Peyer's patch (tissue), 4 donors: Measurements from ENCODE around the gene MSTN. TPM values are rescaled to one million over a fixed set of nuclear protein-coding genes. Genes with fewer than 3 reads are reported as not detected.

Source experiments
- DNase-seq, 3 donors: peaks; one replicate each; pipeline ENCODE4 v3.0.0-alpha.2; 2017 to 2019
- H3K27ac ChIP-seq, 4 donors: fragments of 200-600 bp; sonication (generic); one replicate each; pipeline ENCODE4 v1.5.1; 2016 to 2019
- H3K27me3 ChIP-seq, 2 donors: fragments of 200-600 bp; sonication (generic); one replicate each; pipeline ENCODE4 v1.5.1; 2019
- H3K36me3 ChIP-seq, 3 donors: fragments of 200-600 bp; sonication (generic); one replicate each; pipeline ENCODE4 v1.5.1; 2016 to 2019
- H3K4me1 ChIP-seq, 4 donors: fragments of 200-600 bp; sonication (generic); one replicate each; pipeline ENCODE4 v1.5.1; 2016 to 2019
- H3K4me3 ChIP-seq, 4 donors: fragments of 200-600 bp; sonication (generic); 1 replicate in 3 of 4; 2 replicates in 1 of 4; pipeline ENCODE4 v1.5.1; 2016 to 2019; ENCODE audit warnings: mild to moderate bottlenecking in 1 of 4
- H3K9me3 ChIP-seq, 4 donors: fragments of 200-600 bp; sonication (generic); one replicate each; pipeline ENCODE4 v1.5.1; 2016 to 2019; ENCODE audit warnings: mild to moderate bottlenecking in 1 of 4
- POLR2A ChIP-seq, 2 donors: fragments of 450-650 bp; IDR thresholded peaks; one replicate each; pipeline ENCODE4 v1.5.1; 2017; ENCODE audit warnings: antibody characterized with exemption in 2 of 2, mild to moderate bottlenecking in 2 of 2, moderate library complexity in 2 of 2
- total RNA-seq, 4 donors: library from RNA; depleted of rRNA; stranded (reverse); fragments of >200 nt; gene quantifications; one replicate each; pipeline ENCODE4 v1.1.0, GENCODE V29; 2016
- TF ChIP-seq, protein P1 (sequence below), 6 experiments: fragments of 450-650 bp in 4 of 6; fragments of 200-600 bp in 2 of 6; sonication (generic) in 1 of 6; IDR thresholded peaks; one replicate each; pipeline ENCODE4 v1.5.1; 2017 to 2019; ENCODE audit warnings: antibody characterized with exemption in 6 of 6, mild to moderate bottlenecking in 3 of 6, moderate library complexity in 1 of 6

The MSTN gene
- total RNA-seq, 4 donors from 2014 or later = 0.70 TPM; not detected in 3

GRCh38 chr2:190094316-190094871 lies 31.9 kb upstream of the MSTN start:
- no peaks in the 10 kb centered on the region for H3K9me3 ChIP-seq
- H3K4me3 ChIP-seq = no peak overlapping the region
- DNase-seq = no peak
- H3K27ac ChIP-seq = no peak overlapping the region
- H3K36me3 ChIP-seq = no peaks in the 10 kb centered on the region
- H3K27me3 ChIP-seq = no peaks in the 10 kb centered on the region
- TF ChIP-seq POLR2A (IDR thresholded peaks at IDR 0.05) = no peak
- TF ChIP-seq, protein P1, sequence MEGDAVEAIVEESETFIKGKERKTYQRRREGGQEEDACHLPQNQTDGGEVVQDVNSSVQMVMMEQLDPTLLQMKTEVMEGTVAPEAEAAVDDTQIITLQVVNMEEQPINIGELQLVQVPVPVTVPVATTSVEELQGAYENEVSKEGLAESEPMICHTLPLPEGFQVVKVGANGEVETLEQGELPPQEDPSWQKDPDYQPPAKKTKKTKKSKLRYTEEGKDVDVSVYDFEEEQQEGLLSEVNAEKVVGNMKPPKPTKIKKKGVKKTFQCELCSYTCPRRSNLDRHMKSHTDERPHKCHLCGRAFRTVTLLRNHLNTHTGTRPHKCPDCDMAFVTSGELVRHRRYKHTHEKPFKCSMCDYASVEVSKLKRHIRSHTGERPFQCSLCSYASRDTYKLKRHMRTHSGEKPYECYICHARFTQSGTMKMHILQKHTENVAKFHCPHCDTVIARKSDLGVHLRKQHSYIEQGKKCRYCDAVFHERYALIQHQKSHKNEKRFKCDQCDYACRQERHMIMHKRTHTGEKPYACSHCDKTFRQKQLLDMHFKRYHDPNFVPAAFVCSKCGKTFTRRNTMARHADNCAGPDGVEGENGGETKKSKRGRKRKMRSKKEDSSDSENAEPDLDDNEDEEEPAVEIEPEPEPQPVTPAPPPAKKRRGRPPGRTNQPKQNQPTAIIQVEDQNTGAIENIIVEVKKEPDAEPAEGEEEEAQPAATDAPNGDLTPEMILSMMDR (IDR thresholded peaks at IDR 0.05) = no peak
- no peaks in the 10 kb centered on the region for H3K4me1 ChIP-seq

GRCh38 chr2:190093793-190094192 lies 31.3 kb upstream of the MSTN start:
- Histone ChIP-seq H3K9me3 (no peaks in the 10 kb centered on the region), H3K4me1 (no peaks in the 10 kb centered on the region), H3K27me3 (no peaks in the 10 kb centered on the region), H3K4me3 (no peak overlapping the region), H3K27ac (no peak overlapping the region), H3K36me3 (no peaks in the 10 kb centered on the region)
- DNase-seq = no peak
- TF ChIP-seq POLR2A (IDR thresholded peaks at IDR 0.05) = no peak
- TF ChIP-seq, protein P1 (IDR thresholded peaks at IDR 0.05) = no peak

DNA sequence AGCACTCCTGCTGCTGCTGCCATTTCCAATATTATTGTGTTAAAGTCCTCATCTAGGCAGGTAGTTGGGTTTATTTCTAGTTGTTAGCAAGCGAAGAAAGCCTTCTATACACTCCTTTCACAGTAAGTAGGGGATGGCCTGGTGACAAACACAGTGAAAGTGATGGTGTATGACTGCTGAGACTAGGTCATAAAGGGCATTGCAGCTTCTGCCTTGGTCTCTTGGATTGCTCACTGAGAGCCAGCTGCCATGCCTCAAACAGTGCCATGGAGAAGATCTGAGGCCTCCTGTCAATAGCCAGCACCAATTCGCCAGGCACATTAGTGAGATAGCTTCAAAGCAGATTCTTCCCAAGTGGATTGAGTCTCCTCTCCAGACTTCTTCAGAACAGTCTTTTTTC lies 27.6 kb upstream of the MSTN start:
- H3K4me3 ChIP-seq = no peak overlapping the region
- no peaks in the 10 kb centered on the region for H3K4me1 ChIP-seq
- no peak for TF ChIP-seq POLR2A (IDR thresholded peaks at IDR 0.05)
- TF ChIP-seq, protein P1 (IDR thresholded peaks at IDR 0.05) = no peak
- no peaks in the 10 kb centered on the region for H3K27me3 ChIP-seq
- DNase-seq = no peak
- H3K27ac ChIP-seq = no peak overlapping the region
- H3K9me3 ChIP-seq = no peaks in the 10 kb centered on the region
- H3K36me3 ChIP-seq = no peaks in the 10 kb centered on the region

- peak in 1 of 3 donors; percentile 69 for DNase-seq
- Histone ChIP-seq H3K27me3 (no peaks in the 10 kb centered on the region), H3K4me3 (no peak overlapping the region), H3K27ac (no peak overlapping the region), H3K4me1 (no peaks in the 10 kb centered on the region), H3K36me3 (no peaks in the 10 kb centered on the region), H3K9me3 (no peaks in the 10 kb centered on the region)
- TF ChIP-seq, protein P1 (IDR thresholded peaks at IDR 0.05) = peak in 4 of 6 experiments; percentile 67 to 85 (median 84)
- no peak for TF ChIP-seq POLR2A (IDR thresholded peaks at IDR 0.05)
Measured at GRCh38 chr2:190088917-190089316, 26.4 kb upstream of the MSTN start.

DNA sequence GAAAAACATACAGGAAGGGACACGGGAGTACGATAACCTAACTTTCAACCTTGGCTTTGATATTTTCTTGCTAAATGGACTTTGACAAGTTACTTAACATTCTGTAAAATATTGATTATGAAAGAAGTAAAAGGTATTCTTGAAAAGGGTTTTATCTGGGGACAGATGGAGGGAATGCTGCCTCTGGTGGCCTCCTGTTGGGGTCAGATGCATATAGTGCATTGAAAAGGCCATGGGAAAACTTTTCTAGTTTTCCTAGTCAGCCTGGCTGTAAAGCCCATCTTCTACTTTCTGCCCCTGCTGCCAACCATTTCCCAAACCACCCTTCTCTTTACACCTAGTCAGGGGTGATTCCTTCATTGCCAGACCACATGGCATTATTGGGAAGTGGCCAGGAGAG lies 22.2 kb upstream of the MSTN start:
- TF ChIP-seq POLR2A (IDR thresholded peaks at IDR 0.05) = no peak
- TF ChIP-seq, protein P1 (IDR thresholded peaks at IDR 0.05) = no peak
- DNase-seq = no peak
- Histone ChIP-seq H3K9me3 (no peaks in the 10 kb centered on the region), H3K36me3 (no peaks in the 10 kb centered on the region), H3K27me3 (no peaks in the 10 kb centered on the region), H3K4me3 (no peak overlapping the region), H3K4me1 (no peaks in the 10 kb centered on the region), H3K27ac (no peak overlapping the region)

DNA sequence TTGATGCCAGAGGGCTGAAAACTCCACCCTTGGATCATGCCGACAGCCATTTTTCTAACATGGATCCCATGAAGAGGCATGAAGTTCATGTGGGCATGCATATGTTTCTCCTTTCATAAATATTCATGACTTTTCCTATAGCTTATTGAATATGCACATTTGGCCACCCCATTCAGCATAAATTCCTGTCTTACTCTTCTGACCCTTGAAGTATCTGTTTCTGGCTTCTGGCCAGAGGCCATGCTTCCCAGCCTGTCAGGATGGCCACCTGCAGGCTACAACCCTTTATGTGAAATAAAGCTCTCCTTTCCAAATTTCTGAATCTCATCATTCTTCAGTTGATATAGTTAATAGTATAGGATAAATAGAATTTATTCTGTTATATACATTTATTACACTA lies 19.6 kb upstream of the MSTN start:
- DNase-seq = no peak
- Histone ChIP-seq H3K27ac (no peak overlapping the region), H3K36me3 (no peaks in the 10 kb centered on the region), H3K9me3 (no peaks in the 10 kb centered on the region), H3K4me1 (no peaks in the 10 kb centered on the region), H3K4me3 (no peak overlapping the region), H3K27me3 (no peaks in the 10 kb centered on the region)
- TF ChIP-seq, protein P1 (IDR thresholded peaks at IDR 0.05) = no peak
